ENCODE measurements around the gene COG6. TPM values are rescaled to one million over a fixed set of nuclear protein-coding genes. Genes with fewer than 3 reads are reported as not detected.

Gene COG6
- total RNA-seq, result 10 to 100 TPM; 29.8 to 30.3 TPM

DNA sequence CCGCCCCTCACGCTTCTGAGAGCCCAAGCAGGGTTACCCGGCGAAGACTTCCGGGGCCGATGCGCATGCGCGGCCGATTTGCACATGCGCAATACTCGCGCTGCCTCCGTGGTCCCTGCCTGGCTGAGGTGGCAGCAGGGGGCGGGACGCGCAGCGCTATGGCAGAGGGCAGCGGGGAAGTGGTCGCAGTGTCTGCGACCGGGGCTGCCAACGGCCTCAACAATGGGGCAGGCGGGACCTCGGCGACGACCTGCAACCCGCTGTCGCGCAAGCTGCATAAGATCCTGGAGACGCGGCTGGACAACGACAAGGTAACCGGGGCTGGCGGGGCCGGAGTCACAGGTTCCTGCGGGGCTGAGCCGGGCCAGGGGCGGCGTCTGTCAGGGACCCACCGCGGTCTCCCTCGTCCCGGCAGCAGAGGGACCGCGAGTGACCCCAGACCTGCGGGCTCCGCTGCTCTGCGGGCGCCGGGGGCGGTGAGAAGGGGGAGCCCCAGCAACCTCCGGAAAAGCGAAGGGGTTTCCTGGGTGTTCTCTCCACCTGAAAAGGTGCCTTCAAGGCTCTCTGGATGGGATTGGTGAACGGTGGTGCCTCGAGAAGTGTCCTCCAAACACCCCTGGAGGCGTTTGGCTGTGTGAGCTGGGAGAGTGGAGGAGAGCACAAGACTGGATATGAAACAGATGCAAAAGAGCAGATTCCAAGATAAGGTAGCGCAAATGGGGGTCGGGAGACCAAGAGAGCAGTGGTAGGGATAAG, at the start of gene COG6:
Gene COG6, plus strand, starts transcription at position 94 of the 756 bp plus-strand sequence. Its CDS starts 65 bp downstream, at position 159.
- Mint-ChIP-seq H3K4me1 (peaks cover 24% of the 10 kb centered on the region), H3K4me3 (peak within 1 kb of the TSS; percentile 99), H3K27ac (peak within 1 kb of the TSS; percentile 92), H3K9me3 (peaks cover 4% of the 10 kb centered on the region), H3K36me3 (peaks cover 5% of the 10 kb centered on the region), H3K27me3 (peaks cover 8% of the 10 kb centered on the region)
- POLR2A ChIA-PET, result no interaction called here
- peak; percentile 97 for DNase-seq
- ATAC-seq (ENCODE audit: low read depth), result peak; percentile 98

DNA sequence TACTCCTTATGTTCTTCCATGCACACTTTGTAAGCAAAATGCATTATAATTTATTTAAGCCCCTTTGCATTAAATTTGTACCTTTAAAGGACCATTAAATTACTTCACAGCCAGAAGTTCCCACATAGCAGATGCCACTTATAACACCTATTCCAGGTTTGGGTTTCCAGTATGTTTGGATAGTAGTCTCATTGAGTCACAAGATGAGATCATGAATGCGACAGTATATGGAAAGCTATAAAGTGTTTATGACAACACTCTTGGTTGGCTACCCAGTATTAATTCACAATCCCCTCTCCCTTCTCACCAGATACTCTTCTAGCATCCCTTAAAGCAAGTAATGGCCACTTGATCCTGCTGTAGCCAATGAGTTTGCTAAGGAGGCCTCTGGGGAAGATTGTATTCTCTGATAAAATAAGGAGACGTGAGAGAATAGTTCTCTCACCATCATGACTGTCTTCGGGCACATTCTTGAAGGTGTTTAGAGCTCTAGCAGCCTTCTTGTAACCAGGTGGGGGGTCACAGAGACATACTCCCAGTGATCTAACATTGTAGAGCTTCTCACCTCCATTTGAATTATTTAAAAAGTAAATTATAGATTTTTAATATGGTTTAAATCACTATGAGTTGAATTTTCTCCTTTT, 49.7 kb upstream of the COG6 start:
- Mint-ChIP-seq H3K4me1 (peaks cover 10% of the 10 kb centered on the region), H3K36me3 (no peaks in the 10 kb centered on the region), H3K27me3 (peaks cover 48% of the 10 kb centered on the region), H3K9me3 (no peaks in the 10 kb centered on the region), H3K27ac (no peak overlapping the region), H3K4me3 (no peak overlapping the region)
- DNase-seq, result no peak
- POLR2A ChIA-PET, result no interaction called here
- ATAC-seq (ENCODE audit: low read depth), result no peak

DNA sequence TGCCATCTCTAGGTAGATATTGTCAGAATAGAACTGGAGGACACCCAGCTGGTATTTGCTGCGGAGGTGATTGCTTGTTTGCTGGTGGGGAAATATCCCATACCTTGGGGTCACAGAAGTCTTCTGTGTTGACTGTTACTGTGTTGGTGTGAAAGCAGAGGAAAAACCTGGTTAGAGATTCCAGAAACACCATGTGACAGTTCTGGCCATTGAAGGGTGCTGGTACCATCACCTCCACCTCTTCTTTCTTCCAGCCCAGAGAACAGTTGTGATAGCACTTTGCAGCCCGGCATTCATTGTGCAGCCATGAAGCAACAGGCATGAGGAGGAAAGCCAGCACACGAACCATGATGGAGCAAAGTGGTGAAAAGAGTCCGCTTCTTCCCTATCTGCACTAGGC, 47.6 kb upstream of the COG6 start:
- POLR2A ChIA-PET, result no interaction called here
- peaks cover 3% of the 10 kb centered on the region for H3K4me1 Mint-ChIP-seq
- H3K4me3 Mint-ChIP-seq, result no peak overlapping the region
- DNase-seq, result no peak
- H3K27ac Mint-ChIP-seq, result no peak overlapping the region
- H3K9me3 Mint-ChIP-seq, result no peaks in the 10 kb centered on the region
- no peaks in the 10 kb centered on the region for H3K36me3 Mint-ChIP-seq
- H3K27me3 Mint-ChIP-seq, result peaks cover 31% of the 10 kb centered on the region
- no peak for ATAC-seq (ENCODE audit: low read depth)

DNA sequence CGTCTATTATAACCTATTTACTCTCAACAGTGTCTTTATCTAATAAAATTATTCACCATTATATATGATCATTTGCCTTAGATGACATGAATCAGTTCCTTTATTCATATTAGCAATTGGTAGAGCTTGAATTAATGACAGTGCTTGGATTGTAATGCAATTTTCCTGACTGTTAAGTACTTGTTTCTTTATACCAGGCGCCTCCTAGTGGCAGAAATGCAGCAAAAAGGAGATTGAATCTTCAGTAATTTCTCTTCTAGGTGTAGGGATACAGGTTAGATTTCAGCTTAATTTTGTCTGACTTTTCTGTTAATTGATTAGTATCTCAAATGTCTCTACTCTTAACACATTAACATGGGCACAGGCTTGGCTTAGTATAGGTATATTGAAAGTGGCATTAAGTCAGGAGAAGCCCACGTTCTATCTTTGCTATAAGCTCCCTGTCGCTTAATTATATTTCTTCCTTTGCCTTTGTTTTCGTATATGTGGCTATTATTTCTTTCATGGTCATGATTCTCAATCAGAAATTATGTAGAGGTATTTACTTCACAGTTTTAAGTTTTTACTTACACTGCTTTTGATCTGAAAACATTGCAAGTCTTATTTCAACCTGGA, 43.3 kb upstream of the COG6 start:
- Mint-ChIP-seq H3K4me1 (no peaks in the 10 kb centered on the region), H3K4me3 (no peak overlapping the region), H3K9me3 (no peaks in the 10 kb centered on the region), H3K27me3 (peaks cover 9% of the 10 kb centered on the region), H3K36me3 (no peaks in the 10 kb centered on the region), H3K27ac (no peak overlapping the region)
- ATAC-seq (ENCODE audit: low read depth) (no peak), DNase-seq (no peak)
- POLR2A ChIA-PET, result no interaction called here

DNA sequence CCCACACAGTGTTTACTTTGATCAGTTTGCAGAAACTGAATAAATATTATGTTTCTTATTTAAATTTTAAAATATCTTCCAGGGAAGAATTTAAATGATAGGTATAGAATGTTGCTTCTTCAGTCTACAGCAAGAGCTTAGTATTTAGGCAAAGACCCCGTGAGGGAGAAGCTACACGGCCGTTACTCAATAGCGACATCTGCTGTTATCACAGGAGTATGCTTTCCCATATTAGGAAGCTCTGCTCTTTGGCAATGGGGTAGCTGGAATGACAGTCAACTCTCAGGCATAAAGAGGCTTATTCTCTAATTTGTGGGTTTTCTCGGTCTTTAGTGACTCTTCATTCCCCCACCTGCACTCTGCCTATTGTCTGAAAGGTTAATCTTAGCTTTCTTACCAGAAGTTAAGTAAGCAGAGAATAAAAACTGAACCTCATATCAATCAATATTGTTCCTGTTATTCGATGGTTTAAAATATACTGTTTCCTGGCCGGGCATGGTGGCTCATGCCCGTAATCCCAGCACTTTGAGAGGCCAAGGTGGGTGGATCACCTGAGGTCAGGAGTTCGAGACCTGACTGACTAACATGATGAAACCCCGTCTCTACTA, 39.3 kb upstream of the COG6 start:
- H3K27ac Mint-ChIP-seq, result no peak overlapping the region
- no peak for DNase-seq
- POLR2A ChIA-PET, result no interaction called here

DNA sequence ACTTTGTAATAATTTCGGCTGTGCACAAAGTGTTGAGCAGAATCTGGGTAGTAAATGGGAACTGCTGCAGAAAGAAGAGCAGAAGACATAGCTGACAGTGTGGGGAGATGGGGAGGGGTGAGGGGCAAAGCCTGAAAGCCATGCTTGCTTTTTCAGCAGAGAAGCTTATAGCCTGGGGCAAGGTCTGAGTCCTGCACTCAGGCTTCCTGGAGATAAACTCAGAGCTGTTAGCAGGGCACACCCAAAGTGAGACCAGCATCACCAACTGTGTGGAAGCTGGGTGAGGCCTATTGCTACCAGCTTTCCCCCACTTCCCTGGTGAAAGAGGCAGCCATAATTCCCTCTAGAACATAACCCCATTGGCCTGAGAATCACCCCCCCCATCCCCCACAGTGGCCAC, 36.9 kb upstream of the COG6 start:
- H3K4me1 Mint-ChIP-seq, result no peaks in the 10 kb centered on the region
- ATAC-seq (ENCODE audit: low read depth) (no peak), DNase-seq (no peak)
- no peaks in the 10 kb centered on the region for H3K36me3 Mint-ChIP-seq
- no peaks in the 10 kb centered on the region for H3K9me3 Mint-ChIP-seq
- H3K27me3 Mint-ChIP-seq, result peaks cover 16% of the 10 kb centered on the region
- no peak overlapping the region for H3K27ac Mint-ChIP-seq
- POLR2A ChIA-PET, result no interaction called here
- no peak overlapping the region for H3K4me3 Mint-ChIP-seq

More for the DNA sequence above, 39.3 kb upstream of the COG6 start:
- Mint-ChIP-seq H3K4me3 (no peak overlapping the region), H3K9me3 (no peaks in the 10 kb centered on the region), H3K27me3 (peaks cover 8% of the 10 kb centered on the region), H3K4me1 (no peaks in the 10 kb centered on the region), H3K36me3 (no peaks in the 10 kb centered on the region)
- ATAC-seq (ENCODE audit: low read depth), result peak; percentile 50

DNA sequence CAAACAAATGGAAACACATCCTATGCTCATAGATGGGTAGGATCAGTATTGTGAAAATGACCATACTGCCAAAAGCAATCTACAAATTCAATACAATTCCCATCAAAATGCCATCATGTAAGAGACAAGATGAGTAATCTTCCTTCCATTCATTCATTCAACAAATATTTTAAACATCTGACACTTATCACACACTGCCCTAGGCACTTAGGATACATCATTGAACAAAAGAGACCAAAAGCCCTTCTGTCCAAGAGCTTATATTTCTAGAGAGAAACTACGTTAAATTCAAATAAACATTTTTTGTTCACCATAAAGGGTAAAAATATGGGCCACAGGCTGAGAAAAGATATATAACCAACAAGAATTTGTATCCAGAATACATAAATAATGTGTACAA, 32.0 kb upstream of the COG6 start:
- H3K27me3 Mint-ChIP-seq, result peaks cover 14% of the 10 kb centered on the region
- DNase-seq (no peak), ATAC-seq (ENCODE audit: low read depth) (no peak)
- H3K36me3 Mint-ChIP-seq, result no peaks in the 10 kb centered on the region
- H3K4me3 Mint-ChIP-seq, result no peak overlapping the region
- no peaks in the 10 kb centered on the region for H3K9me3 Mint-ChIP-seq
- POLR2A ChIA-PET, result no interaction called here
- no peak overlapping the region for H3K27ac Mint-ChIP-seq
- no peaks in the 10 kb centered on the region for H3K4me1 Mint-ChIP-seq

DNA sequence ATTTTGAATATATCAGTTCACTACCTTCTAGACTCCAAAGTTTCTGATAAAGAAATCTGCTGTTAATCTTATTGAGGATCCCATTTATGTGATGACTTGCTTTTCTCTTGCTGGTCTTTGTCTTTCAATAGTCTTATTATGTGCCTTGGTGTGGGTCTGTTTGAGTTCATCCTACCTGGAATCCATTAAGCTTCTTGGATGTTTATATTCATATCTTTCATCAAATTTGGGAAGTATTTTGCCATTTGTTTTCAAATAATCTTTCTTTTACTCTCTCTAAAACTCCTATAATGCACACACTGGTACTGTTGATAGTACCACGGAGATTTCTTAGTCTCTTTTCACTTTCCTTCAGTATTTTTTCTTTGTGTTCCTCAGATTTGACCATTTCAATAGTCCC, 24.2 kb upstream of the COG6 start:
- H3K36me3 Mint-ChIP-seq, result no peaks in the 10 kb centered on the region
- H3K4me3 Mint-ChIP-seq, result no peak overlapping the region
- peaks cover 6% of the 10 kb centered on the region for H3K9me3 Mint-ChIP-seq
- POLR2A ChIA-PET, result no interaction called here
- peaks cover 3% of the 10 kb centered on the region for H3K27me3 Mint-ChIP-seq
- DNase-seq (no peak), ATAC-seq (ENCODE audit: low read depth) (no peak)
- no peaks in the 10 kb centered on the region for H3K4me1 Mint-ChIP-seq
- no peak overlapping the region for H3K27ac Mint-ChIP-seq

DNA sequence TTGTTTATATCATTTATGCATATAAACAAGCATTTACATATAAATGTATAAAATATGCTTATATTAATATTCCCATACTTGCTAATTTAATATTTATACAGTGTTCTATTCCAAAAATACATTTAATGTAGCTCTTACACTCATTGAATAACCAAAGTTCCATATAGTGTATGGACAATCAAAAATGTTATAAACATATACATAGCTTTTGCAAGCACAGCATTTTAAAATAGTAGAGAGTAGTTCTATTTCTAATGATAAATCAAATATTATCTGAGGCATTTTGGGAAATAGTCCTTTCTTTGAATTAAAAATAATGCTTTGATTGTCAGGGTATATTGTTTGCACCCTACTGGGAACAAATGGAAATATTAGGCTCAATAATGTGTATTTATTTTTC, 22.5 kb upstream of the COG6 start:
- ATAC-seq (ENCODE audit: low read depth), result no peak

DNA sequence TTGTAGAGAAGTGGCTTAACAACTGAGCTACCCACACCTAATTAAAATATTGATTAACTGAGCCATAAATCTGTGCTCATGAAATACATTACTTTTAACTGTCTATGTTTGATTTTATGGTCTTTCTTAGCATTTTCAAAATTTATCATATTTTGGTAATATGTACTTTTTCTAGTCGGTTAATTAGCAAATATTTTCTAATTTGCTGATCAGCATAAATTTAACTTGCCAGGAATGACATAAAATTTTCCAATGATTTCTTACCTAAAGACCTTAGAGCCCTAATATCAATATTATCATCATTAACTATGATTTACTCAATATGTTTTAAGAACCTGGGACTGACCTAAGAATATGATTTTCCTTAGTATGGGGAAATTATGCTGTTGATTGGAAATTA, 19.9 kb upstream of the COG6 start:
- Mint-ChIP-seq H3K27ac (no peak overlapping the region), H3K36me3 (no peaks in the 10 kb centered on the region), H3K4me1 (no peaks in the 10 kb centered on the region), H3K4me3 (no peak overlapping the region), H3K27me3 (peaks cover 4% of the 10 kb centered on the region), H3K9me3 (peaks cover 6% of the 10 kb centered on the region)
- no peak for ATAC-seq (ENCODE audit: low read depth)
- POLR2A ChIA-PET, result no interaction called here
- DNase-seq, result no peak

More for the DNA sequence above, 22.5 kb upstream of the COG6 start:
- Mint-ChIP-seq H3K9me3 (peaks cover 6% of the 10 kb centered on the region), H3K27me3 (peaks cover 7% of the 10 kb centered on the region), H3K27ac (no peak overlapping the region), H3K4me1 (no peaks in the 10 kb centered on the region), H3K36me3 (no peaks in the 10 kb centered on the region), H3K4me3 (no peak overlapping the region)
- DNase-seq, result no peak
- POLR2A ChIA-PET, result no interaction called here

DNA sequence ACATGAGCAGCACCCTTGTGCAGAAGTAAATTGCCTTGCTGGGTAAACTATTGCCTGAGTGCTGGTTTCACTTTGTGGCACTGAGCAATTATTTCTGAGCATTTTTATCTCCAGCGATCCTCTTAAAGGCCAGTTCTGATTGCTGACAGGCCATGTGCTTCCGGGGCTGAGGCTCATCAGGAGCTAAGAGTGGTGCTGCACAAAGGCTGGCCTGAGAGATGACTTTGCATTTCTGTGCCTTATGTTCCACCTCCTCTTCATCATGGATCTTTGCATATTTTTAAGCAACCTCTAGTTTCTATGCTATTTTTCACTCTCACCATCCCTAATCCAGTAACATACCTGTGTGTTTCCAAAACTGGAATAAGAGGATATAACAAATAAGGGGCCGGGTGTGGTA, 17.6 kb upstream of the COG6 start:
- Mint-ChIP-seq H3K27me3 (peaks cover 10% of the 10 kb centered on the region), H3K36me3 (no peaks in the 10 kb centered on the region), H3K27ac (no peak overlapping the region), H3K4me3 (no peak overlapping the region), H3K4me1 (no peaks in the 10 kb centered on the region), H3K9me3 (no peaks in the 10 kb centered on the region)
- POLR2A ChIA-PET, result no interaction called here
- no peak for DNase-seq
- ATAC-seq (ENCODE audit: low read depth), result no peak

DNA sequence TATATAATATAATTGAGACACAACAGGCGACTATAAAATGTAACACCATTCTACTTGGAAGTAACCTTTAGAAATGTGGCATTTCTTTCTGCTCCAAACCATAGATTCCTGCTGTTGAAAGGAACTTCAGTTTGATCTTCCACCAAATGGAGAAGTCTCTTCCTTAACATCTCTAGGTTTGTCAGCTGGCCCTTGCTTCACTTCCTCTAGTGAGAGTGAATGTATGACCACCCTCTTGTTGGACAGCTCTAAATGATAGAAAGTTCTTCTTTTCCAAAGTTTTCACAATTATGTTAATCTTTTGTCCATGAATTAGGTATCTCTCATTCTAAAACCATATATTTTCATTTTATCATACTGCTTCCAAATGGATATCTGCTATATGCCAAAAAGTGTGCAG, 13.8 kb upstream of the COG6 start:
- POLR2A ChIA-PET, result no interaction called here
- Mint-ChIP-seq H3K36me3 (no peaks in the 10 kb centered on the region), H3K4me3 (no peak overlapping the region), H3K4me1 (no peaks in the 10 kb centered on the region), H3K27me3 (peaks cover 6% of the 10 kb centered on the region), H3K27ac (no peak overlapping the region), H3K9me3 (no peaks in the 10 kb centered on the region)
- DNase-seq, result no peak
- ATAC-seq (ENCODE audit: low read depth), result no peak

DNA sequence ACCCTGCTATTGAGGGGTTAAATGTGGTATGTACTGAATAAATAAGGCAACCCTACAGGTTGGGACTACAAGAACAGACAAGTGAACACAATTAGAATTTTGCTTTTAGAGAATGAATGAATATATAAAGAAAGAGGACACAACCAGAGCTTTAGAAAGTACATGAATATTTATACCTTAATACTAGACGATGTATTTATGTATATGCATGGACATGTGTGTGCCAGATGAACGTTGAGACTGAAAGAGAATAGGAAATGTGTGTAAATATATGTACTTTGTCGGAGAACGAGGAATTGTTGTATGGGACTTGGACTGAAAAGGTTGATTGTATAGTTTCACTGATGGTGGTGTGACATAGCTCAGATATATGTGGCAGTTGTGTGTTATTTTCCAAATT, 9.3 kb upstream of the COG6 start:
- POLR2A ChIA-PET, result no interaction called here
- ATAC-seq (ENCODE audit: low read depth), result no peak

More for the DNA sequence above, 9.3 kb upstream of the COG6 start:
- peaks cover 13% of the 10 kb centered on the region for H3K27me3 Mint-ChIP-seq
- DNase-seq, result no peak
- no peak overlapping the region for H3K27ac Mint-ChIP-seq
- no peaks in the 10 kb centered on the region for H3K36me3 Mint-ChIP-seq
- no peaks in the 10 kb centered on the region for H3K4me1 Mint-ChIP-seq
- no peak overlapping the region for H3K4me3 Mint-ChIP-seq
- H3K9me3 Mint-ChIP-seq, result no peaks in the 10 kb centered on the region

Measured in activated naive CD8-positive, alpha-beta T cell treated with anti-CD3 and anti-CD28 coated beads, Interleukin-2, amount 10 ng/mL, durations not matched to agents 7 days and 5 days (primary cell).